NCI-H187 (cell line): ENCODE results near the gene PDXDC1.
"Not testable (repeated sequence)": the region's sequence is repeated elsewhere in the genome, so short reads cannot be mapped to it uniquely, and the experiment has no call there.

Source experiments
- DNase-seq, 2 experiments: peaks; one replicate each; lab custom pipeline; 2025; lab: John Stamatoyannopoulos, UW

PDXDC1 gene

DNA sequence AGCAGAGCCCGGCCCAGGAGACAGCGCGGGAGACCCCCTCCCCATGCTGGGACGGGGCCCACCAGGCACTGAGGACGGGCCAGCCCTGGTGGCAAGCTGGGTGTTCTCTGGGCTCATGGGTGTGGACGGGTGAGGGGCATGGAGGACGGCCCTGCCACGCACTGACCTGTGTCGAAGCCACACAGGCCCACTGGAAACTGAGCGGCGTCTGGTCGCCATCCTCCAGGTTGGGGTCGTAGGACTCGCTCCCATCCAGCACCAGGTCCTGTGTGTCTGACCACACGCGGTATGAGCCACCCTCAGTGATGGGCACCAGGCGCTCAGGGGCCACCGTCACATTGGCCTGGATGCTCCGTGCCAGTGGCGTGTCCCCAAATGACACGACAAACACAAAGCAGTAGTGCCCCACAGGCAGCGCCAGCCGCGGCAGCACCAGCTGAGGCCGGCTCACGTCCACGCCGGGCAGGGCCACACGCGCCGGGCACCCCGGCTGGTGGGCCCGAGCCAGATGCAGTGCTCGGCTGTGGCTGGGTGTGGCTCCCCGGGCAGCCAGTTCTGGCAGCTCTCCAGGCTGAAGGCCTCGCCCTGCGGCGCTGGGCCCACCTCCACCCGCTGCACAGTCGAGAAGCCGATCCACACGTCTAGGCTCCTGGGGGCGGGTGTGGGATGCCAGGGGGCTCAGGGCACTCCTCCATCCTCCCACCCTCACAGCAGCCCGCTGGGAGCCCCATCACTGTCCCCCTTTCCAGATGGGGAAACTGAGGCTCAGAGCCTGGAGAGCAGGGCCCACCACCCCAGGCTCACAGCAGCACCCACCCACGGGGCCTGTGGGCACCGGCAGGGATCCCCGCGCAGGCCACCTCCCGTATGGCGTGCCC is 160.9 kb downstream of the PDXDC1 start:
- not testable (repeated sequence) for DNase-seq

DNA sequence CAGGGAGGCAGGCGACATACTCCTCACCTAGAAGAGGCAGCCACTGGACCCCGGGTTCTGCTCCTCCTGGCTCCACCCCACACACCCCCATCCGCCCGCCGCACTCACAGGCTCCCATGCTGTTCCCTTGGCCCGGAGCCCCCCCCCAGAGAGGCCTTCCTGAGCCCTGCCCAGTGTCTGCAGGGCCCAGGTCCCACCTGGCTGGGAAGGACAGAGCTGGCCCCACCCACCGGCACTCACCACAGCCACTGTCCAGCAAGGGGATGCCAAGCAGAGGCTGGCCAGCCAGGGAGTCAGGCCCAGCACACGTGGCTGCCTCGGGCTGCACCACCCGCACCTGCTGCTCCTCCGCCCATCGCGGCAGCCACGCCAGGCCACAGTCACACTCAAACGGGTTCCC is 162.7 kb downstream of the PDXDC1 start:
- not testable (repeated sequence) for DNase-seq

DNA sequence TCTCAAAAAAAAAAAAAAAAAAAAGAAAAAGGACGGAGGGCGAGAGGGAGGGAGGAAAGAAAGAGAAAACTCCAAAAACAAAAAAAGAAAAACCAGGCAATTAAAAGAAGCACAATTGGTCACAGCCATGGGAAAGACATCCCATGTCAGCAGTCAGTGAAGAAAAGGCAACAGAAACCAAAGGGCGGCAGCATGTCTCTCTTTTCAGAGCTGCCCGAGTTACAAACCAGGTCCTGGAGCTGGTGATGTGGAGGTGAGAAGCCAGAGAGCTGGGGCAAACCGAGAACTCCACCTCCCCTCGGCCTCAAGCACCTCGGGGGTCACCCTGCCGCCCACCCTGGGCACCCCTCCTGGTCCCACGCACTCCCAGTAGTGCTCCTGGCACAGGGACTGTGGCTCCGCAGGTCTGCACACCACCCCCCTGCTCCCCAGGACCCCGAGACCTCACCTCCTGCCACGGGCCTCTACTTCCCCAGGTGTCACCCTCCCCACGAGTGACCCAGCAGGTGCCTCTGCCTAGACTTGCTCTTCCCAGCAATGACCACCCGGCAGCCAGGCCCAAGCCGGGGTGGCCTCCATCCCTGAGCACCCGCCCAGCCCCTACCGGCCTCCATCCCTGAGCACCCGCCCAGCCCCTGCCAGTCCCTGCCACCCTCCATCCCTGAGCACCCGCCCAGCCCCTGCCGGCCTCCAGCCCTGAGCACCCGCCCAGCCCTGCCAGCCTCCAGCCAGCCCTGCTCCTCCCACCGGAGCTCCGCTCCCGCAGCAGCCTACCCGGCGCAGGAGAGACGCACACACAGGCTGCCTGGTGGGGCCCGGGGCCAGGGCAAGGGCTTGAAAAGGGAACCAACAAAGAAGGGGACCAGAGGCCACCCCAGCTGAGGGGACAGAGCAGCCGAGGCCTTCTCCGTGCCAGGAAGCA is 165.9 kb downstream of the PDXDC1 start:
- DNase-seq, result not testable (repeated sequence)

- DNase-seq, result no peak
These were observed 166.8 kb downstream of the PDXDC1 start for GRCh38 chr16:15141586-15141985.

- DNase-seq, result not testable (repeated sequence)
These were observed 167.5 kb downstream of the PDXDC1 start for GRCh38 chr16:15142107-15142890.

DNA sequence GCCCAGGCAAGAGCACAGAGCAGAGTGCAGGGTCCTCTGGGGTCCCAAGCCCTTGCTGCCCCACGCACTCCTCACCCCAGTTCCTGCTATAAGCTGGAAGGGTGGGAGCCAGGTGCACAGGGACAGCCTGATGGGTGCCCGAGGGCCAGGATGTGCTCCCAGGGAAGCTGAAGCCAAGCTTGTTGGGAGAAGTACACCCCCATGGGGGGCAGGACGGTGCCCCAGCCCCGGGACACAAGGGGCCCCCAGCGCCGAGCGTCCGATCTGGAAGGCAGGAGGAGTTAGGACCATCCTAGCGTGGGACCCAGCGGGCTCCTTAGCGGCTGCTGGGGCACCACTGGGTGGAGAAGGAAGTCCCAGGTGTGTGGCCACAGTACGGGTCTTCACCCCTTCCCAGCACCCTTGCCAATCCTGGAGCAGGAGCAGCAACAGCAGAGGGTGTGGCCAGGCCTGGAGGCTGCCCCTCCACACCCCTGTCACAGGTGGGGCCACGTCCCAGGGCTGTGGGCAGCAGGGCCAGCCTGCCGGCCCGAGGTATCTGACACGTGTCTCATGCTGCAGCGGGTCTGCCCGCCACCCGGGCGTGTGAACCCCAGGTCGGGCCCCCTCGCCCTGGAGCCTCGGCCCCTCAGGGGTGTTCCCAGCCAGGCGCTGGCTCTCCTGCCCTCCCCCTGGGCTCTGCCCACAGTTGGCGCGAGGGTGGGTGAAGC is 168.2 kb downstream of the PDXDC1 start:
- not testable (repeated sequence) for DNase-seq

DNA sequence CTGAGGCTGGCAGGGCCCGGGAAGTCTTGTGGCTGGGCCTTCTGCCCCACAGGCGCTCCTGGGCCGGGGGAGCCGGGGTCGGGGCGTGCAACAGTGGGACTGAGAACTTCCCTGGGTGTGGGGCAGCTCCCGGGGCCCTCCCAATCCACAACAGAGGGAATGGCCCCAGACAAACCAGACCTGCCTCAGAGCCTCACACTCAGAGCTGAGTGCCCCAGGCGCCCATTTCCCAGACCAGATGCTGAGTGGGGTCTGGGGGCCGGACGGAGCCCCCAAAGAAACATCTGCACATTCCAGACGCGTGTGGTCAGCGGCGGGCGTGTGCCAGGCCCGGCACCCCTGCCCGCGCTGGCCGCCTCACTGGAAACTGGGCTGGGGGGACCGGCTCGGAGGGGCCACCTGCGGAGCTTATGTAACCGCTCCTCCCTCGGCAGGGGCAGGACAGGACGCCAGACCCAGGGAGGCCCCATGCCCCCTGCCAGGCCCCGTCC is 168.8 kb downstream of the PDXDC1 start:
- DNase-seq, result not testable (repeated sequence)

GRCh38 chr16:15144092-15144631 is 169.3 kb downstream of the PDXDC1 start:
- DNase-seq, result not testable (repeated sequence)

DNA sequence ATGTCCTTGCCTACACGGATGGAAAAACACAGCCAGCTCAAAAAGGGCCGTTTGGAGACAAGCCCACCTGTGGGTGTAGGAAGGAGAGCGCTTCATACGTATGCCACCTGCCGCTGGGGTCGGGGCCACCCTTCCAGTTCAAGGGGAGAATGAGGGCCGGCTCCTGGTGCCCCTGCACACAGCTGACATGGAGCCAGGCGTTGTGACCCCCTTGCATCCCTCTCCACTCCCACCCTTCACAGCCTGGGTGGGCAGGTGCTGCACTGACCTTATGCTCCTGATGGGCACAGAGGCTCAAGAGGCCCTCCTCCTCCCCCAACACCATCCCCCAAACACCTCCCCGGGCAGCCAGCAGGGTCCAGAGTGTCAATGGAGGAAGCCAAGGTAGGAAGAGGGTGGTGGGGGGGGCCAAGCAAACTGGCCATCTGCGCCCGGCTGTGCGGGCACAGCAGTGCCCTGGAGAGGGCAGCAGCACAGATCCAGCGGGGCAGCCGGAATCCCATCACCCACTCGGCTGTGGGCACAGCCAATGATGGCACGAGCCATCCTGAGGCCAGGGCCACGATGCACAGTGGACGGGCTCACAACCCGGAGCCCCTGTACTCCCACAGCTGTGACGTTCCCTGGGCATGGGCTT is 170.1 kb downstream of the PDXDC1 start:
- not testable (repeated sequence) for DNase-seq

DNA sequence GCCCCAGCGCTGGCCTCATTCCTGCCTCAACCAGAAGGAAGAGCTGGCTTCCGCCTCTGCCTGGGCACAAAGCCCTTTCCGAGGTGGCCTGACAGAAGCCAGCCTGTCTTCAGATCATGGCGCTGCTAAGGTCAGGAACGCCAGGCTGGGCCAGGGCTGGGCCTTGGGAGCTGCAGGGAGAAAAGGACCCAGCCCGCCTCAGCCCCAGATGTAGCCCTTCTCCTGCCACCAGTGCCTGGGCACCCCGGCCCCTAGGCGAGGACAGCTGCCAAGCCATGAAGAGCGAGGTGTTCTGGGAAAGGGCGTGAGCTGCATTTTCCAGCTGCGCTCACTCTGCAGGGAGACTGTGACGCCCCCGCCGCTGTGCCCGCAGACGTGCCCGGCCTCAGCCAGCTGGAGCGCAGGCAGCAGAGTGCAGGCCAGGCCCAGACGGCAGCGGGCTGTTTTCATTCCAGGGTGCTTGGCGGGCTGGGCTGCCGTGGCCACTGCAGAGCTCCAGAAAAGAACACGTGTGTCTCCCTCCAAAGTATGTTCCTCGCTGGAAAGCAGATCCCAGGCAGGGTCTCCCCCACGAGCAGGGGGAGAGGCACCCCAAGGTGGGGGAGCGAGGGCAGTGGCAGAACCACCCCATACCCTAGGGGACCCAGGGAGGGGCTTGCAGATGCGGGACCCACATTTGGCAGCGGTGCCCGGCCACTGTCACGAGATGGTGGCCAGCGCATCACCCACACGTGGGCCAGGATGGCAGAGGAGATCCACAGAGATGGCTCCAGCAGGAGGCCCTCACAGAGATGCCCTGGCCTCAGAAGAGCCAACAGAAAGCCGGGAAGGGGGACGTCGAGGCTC is 170.8 kb downstream of the PDXDC1 start:
- DNase-seq, result not testable (repeated sequence)

- DNase-seq, result not testable (repeated sequence)
These were observed 171.4 kb downstream of the PDXDC1 start for GRCh38 chr16:15146264-15146662.

DNA sequence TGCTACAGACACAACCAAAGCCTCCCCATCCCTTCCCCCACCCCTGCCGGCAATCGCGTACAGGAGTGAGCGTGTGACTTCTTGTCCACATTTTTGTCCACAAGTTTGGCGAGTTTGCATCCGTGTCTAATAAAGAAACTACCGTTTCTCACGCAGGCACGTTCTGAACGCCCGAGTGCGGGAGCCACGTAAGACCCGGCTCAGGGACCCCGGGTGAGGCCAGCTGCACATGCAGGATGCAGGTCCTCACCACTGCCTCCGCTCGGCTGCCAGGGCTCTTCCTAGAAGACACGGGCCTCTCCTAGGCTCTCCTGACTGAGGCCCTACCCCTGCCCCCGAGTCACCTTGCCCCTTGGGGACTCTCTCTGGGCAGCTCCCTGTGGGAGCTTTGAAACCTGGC is 174.0 kb downstream of the PDXDC1 start:
- DNase-seq, result not testable (repeated sequence)

DNA sequence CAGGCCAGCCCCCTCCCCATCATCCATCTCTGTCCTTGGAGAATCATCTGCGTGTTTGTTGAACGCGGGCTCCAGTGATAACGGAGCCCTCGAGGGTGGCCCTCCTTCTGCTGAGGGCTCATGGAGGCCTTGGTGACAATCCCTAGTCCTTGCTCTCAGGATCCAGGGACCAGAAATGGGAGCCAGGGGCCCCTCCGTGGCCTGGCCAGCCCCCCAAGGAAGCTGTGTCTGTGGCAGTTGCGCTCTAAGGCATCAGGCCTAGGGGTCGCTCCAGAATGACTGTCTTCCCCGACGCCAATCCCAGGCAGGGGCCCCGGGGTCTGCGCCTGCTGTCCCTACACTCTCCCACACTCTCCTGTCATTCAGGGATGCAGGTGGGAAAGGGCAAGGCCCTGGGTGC is 174.4 kb downstream of the PDXDC1 start:
- DNase-seq, result not testable (repeated sequence)

- DNase-seq, result not testable (repeated sequence)
These were observed 179.2 kb downstream of the PDXDC1 start for GRCh38 chr16:15154005-15154404.

DNA sequence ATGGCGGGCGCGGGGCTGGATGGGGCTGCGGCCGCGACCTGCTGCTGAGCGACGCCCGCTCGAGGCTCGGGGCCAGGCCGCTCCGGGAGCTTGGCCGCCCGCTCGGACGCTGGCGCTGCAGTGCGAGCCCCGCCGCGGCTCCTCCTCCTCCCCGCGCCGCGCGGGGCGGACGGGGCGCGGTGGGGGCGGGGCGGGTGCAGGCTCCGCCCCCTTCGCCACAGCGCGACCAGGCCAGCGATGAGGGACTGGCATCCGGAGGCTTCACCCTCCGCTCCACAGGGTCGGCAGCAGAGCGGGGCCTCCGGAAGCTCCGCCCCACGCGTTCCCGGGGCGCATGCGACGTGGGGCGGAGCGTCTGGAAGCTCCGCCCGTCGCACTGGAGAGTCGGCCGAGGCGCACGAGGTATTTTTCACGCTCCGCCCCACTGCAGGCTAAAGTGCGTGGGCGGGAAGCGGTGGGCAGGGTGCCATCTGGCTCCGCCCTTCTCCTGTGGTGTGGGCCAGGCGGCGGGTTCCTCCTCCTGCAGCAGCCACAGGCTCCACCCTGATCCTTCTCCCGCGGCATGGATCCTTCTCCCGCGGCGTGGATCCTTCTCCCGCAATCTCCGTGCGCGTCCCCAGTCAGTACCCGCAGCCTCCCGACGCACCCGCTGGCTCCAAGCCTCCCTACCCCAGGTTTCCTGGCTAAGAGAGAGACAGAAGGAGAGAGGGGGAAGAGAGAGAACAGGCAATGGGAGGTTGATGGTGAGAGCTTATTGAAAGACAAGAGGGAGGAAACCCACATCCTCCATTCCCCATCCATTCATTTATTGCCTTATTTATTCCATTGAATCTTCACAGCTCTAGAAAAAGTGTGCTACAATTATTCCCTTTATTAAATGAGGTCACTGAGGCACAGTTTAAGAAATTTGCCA is 180.1 kb downstream of the PDXDC1 start:
- DNase-seq, result peak; percentile 45 to 59

DNA sequence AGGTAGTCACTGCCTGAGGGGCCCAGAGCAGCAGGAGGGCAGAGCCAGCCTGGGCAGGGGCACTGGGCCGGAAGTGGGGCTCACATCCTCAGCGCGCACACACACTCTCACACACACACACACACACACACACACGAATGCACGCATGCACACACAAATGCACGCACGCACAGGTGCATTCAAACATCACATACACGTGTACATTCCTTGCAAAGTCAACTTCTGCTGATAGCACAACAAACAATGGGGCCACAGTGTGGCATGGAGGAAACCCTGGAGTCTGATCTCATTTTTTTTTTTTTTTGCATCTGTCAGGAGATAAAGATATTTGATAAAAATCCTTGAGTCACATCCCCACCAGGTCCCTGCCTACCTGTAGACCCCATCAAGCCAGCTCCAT is 182.8 kb downstream of the PDXDC1 start:
- not testable (repeated sequence) for DNase-seq

- not testable (repeated sequence) for DNase-seq
These were observed 184.8 kb downstream of the PDXDC1 start for GRCh38 chr16:15159671-15160070.

- not testable (repeated sequence) for DNase-seq
These were observed 185.7 kb downstream of the PDXDC1 start for GRCh38 chr16:15160571-15160970.
